SK-N-SH (cell line): Measurements from ENCODE around the gene PDGFC. TPM values are rescaled to one million over a fixed set of nuclear protein-coding genes. Genes with fewer than 3 reads are reported as not detected.
A peak's percentile ranks its signal among the peaks of the same experiment; 100 is the strongest.

ENCODE experiments used
- CTCF ChIA-PET: fragments of 300-600, 350-600 bp; formaldehyde crosslinking; extraction: SDS; loops from one replicate; lab custom pipeline; 2021; lab: Yijun Ruan, JAX
- POLR2A ChIA-PET: fragments of 350-600 bp; sonication (Branson Sonifier 250); formaldehyde crosslinking; extraction: SDS; loops from one replicate; lab custom pipeline; 2020; ENCODE audit warnings: antibody characterized with exemption, inconsistent platforms; lab: Yijun Ruan, JAX
- DNase-seq: peaks from one replicate; pipeline ENCODE4 v3.0.0; 2012
- H2AFZ ChIP-seq: fragments of 200-600 bp; sonication (generic); 2 replicates; pipeline ENCODE4 v1.8.1; 2016; ENCODE audit warnings: antibody characterized with exemption, mild to moderate bottlenecking, low read depth
- H3F3A ChIP-seq: fragments of 200-600 bp; sonication (generic); replicated peaks from 2 replicates; pipeline ENCODE3; 2016; ENCODE audit warnings: antibody characterized with exemption, mild to moderate bottlenecking; ENCODE audit not compliant: insufficient read depth
- H3K27ac ChIP-seq, 2 experiments: fragments of 200-500 bp in 1 of 2; fragments of 200-600 bp in 1 of 2; sonication (Bioruptor generic) in 1 of 2; sonication (generic), shearing (Covaris generic) in 1 of 2; 2 replicates each; pipeline versions ENCODE4 v1.5.1 to v1.6.1; 2014 to 2016; ENCODE audit warnings: low read depth in 2 of 2, inconsistent platforms in 1 of 2, low read length in 1 of 2, mild to moderate bottlenecking in 1 of 2, mixed read lengths in 1 of 2
- H3K27me3 ChIP-seq: fragments of 200-600 bp; sonication (generic), shearing (Covaris generic); 2 replicates; pipeline ENCODE4 v1.6.1; 2016; ENCODE audit warnings: mixed run types; ENCODE audit not compliant: insufficient read depth
- H3K36me3 ChIP-seq, 2 experiments: fragments of 200-500 bp in 1 of 2; fragments of 200-600 bp in 1 of 2; sonication (Bioruptor generic) in 1 of 2; sonication (generic) in 1 of 2; replicated peaks in 1 of 2; 2 replicates each; pipeline versions ENCODE3 to v1.5.1; 2014 to 2016; ENCODE audit warnings: low read length in 1 of 2, mild to moderate bottlenecking in 1 of 2; ENCODE audit not compliant: insufficient read depth in 2 of 2, control insufficient read depth in 1 of 2
- H3K4me1 ChIP-seq, 2 experiments: fragments of 200-500 bp in 1 of 2; fragments of 200-600 bp in 1 of 2; sonication (Bioruptor generic) in 1 of 2; sonication (generic), shearing (Covaris generic) in 1 of 2; 2 replicates each; pipeline versions ENCODE4 v1.5.1 to v1.6.1; 2014 to 2016; ENCODE audit warnings: low read depth in 1 of 2, low read length in 1 of 2, mixed run types in 1 of 2; ENCODE audit not compliant: insufficient read depth in 2 of 2, control insufficient read depth in 1 of 2
- H3K4me2 ChIP-seq: fragments of 200-600 bp; sonication (generic), shearing (Covaris generic); 2 replicates; pipeline ENCODE4 v1.6.1; 2017; ENCODE audit warnings: mixed run types
- H3K4me3 ChIP-seq, 2 experiments: fragments of 200-500 bp in 1 of 2; fragments of 200-600 bp in 1 of 2; sonication (Bioruptor generic) in 1 of 2; sonication (generic), shearing (Covaris generic) in 1 of 2; 2 replicates each; pipeline versions ENCODE4 v1.5.1 to v1.8.1; 2014 to 2016; ENCODE audit warnings: low read depth in 2 of 2, inconsistent platforms in 1 of 2, low read length in 1 of 2, mild to moderate bottlenecking in 1 of 2, mixed read lengths in 1 of 2, moderate library complexity in 1 of 2
- H3K79me2 ChIP-seq: fragments of 200-600 bp; sonication (generic); 2 replicates; pipeline ENCODE4 v1.8.1; 2017; ENCODE audit warnings: mild to moderate bottlenecking; ENCODE audit not compliant: insufficient read depth
- H3K9ac ChIP-seq: fragments of 200-600 bp; sonication (generic); 2 replicates; pipeline ENCODE4 v1.6.1; 2017; ENCODE audit warnings: mixed run types
- H3K9me2 ChIP-seq: fragments of 200-600 bp; sonication (generic); 2 replicates; pipeline ENCODE4 v1.6.1; 2017; ENCODE audit warnings: mixed run types
- H3K9me3 ChIP-seq: fragments of 200-600 bp; sonication (generic); 2 replicates; pipeline ENCODE4 v1.6.1; 2017; ENCODE audit warnings: mixed run types, mild to moderate bottlenecking, moderate library complexity
- H4K20me1 ChIP-seq: fragments of 200-600 bp; sonication (generic); 2 replicates; pipeline ENCODE4 v1.6.1; 2017; ENCODE audit warnings: mild to moderate bottlenecking, mixed run types; ENCODE audit not compliant: insufficient read depth
- EP300 ChIP-seq, 2 experiments: IDR thresholded peaks; 2 replicates each; pipeline versions ENCODE4 v1.4.0 to v1.6.1; 2012; ENCODE audit warnings: borderline replicate concordance in 1 of 2, low read depth in 1 of 2, low read length in 1 of 2
- EZH2phosphoT487 ChIP-seq: fragments of 200-600 bp; sonication (generic); IDR thresholded peaks from 2 replicates; pipeline ENCODE4 v1.6.1; 2017; ENCODE audit warnings: low read depth, mixed run types, mild to moderate bottlenecking, antibody characterized with exemption, moderate library complexity, borderline replicate concordance
- FOSL2 ChIP-seq: IDR thresholded peaks from 2 replicates; pipeline ENCODE4 v1.4.0; 2012; ENCODE audit warnings: low read depth, mild to moderate bottlenecking, moderate library complexity, borderline replicate concordance
- FOXJ3 ChIP-seq: sonication (generic); formaldehyde crosslinking; IDR thresholded peaks from 2 replicates; pipeline ENCODE4 v1.5.1; 2020; ENCODE audit warnings: mild to moderate bottlenecking, missing genetic modification reagents
- GATA2 ChIP-seq: sonication (generic); formaldehyde crosslinking; IDR thresholded peaks from 2 replicates; pipeline ENCODE4 v1.5.0; 2020; ENCODE audit warnings: mild to moderate bottlenecking, missing genetic modification reagents
- MEF2A ChIP-seq: IDR thresholded peaks from 2 replicates; pipeline ENCODE4 v1.4.0; 2012; ENCODE audit warnings: low read depth, borderline replicate concordance
- NFIC ChIP-seq: IDR thresholded peaks from 2 replicates; pipeline ENCODE4 v1.4.0; 2012; ENCODE audit warnings: borderline replicate concordance
- NRF1 ChIP-seq: IDR thresholded peaks from 2 replicates; pipeline ENCODE4 v1.6.1; 2012; ENCODE audit warnings: low read depth, mild to moderate bottlenecking, low read length
- POLR2AphosphoS5 ChIP-seq: IDR thresholded peaks from 2 replicates; pipeline ENCODE4 v1.6.1; 2012; ENCODE audit warnings: low read depth, low read length
- RAD21 ChIP-seq: IDR thresholded peaks from 2 replicates; pipeline ENCODE4 v1.6.1; 2012; ENCODE audit warnings: mild to moderate bottlenecking, low read length
- RCOR1 ChIP-seq: fragments of 150-350 bp; IDR thresholded peaks from 2 replicates; pipeline ENCODE4 v1.6.1; 2017; ENCODE audit warnings: antibody characterized with exemption, low read length
- RXRA ChIP-seq: IDR thresholded peaks from 2 replicates; pipeline ENCODE4 v1.4.0; 2012; ENCODE audit warnings: low read depth, mild to moderate bottlenecking, borderline replicate concordance
- SMC3 ChIP-seq: IDR thresholded peaks from 2 replicates; pipeline ENCODE4 v1.6.1; 2012; ENCODE audit warnings: low read depth, low read length, improper control_type of control experiment
- TCF12 ChIP-seq: IDR thresholded peaks from 2 replicates; pipeline ENCODE4 v1.4.0; 2012
- TEAD4 ChIP-seq: IDR thresholded peaks from 2 replicates; pipeline ENCODE4 v1.4.0; 2012; ENCODE audit warnings: mild to moderate bottlenecking, borderline replicate concordance; ENCODE audit not compliant: insufficient read depth
- WGBS: methylation state at CpG from one replicate; pipeline ENCODE4 v1.1.6; 2017; ENCODE audit warnings: low lambda C conversion rate; 5-methylcytosine and 5-hydroxymethylcytosine counted together
- polyA plus RNA-seq, 3 experiments: library from polyadenylated mRNA; depleted of rRNA; stranded (reverse); fragments of >200 nt; gene quantifications; 2 replicates each; pipeline ENCODE4 v1.2.3, GENCODE V29; 2012
- TF ChIP-seq, protein P1 (sequence below): IDR thresholded peaks from 2 replicates; pipeline ENCODE4; 2012
- TF ChIP-seq, protein P2 (sequence below): fragments of 200-600 bp; sonication (generic); IDR thresholded peaks from 2 replicates; pipeline ENCODE4 v1.6.1; 2017; ENCODE audit warnings: antibody characterized with exemption, mild to moderate bottlenecking, moderate library complexity
- TF ChIP-seq, protein P3 (sequence below): IDR thresholded peaks from 2 replicates; pipeline ENCODE4 v1.4.0; 2012; ENCODE audit warnings: low read depth, borderline replicate concordance
- TF ChIP-seq, protein P4 (sequence below): fragments of 150-350 bp; IDR thresholded peaks from 2 replicates; pipeline ENCODE4 v1.6.1; 2016; ENCODE audit warnings: mild to moderate bottlenecking, low read depth, low read length
- TF ChIP-seq, protein P5 (sequence below): IDR thresholded peaks from 2 replicates; pipeline ENCODE4 v1.4.0; 2012; ENCODE audit warnings: low read depth

PDGFC gene
- polyA plus RNA-seq, 1 of the 3 experiments (the other 2 are of a cell fraction) = 29.8 TPM

DNA sequence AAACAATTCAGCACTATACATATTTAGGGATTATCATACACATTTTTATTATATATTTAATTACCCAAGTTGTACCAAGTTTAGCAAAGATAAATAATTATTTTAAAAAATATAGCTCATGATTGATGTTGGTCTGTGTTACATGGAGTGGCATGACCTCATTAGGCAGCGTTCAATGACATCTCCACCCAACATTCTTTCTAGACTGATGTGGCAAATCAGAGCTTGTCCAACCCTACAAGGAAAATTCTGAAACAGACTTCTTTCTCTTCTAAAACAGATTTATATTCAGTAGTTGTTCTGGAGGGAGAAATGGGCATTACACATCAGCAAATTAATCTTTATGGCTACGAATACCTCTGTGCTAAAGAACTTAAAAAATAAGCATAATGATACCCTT, 189.7 kb downstream of the PDGFC start:
- no peaks in the 10 kb centered on the region for H4K20me1 ChIP-seq
- peak overlapping the region in 1 of 2 experiments; percentile 32; a peak in 1 of 4 replicates for H3K27ac ChIP-seq
- CTCF ChIA-PET = no interaction called here
- no peaks in the 10 kb centered on the region for H3K27me3 ChIP-seq
- no peak overlapping the region for H3K4me3 ChIP-seq
- no peak overlapping the region for H3K9ac ChIP-seq
- H3K9me2 ChIP-seq = no peaks in the 10 kb centered on the region
- H3K79me2 ChIP-seq = peaks cover 72% of the 10 kb centered on the region
- 0 out of 4 replicates have a peak, but pooled peaks of 1 of the 2 experiments have one; percentile 23 for TF ChIP-seq EP300 (IDR thresholded peaks at IDR 0.05; ENCODE audit: borderline replicate concordance in 1 of 2, low read depth in 1 of 2, low read length in 1 of 2)
- TF ChIP-seq TCF12 = 0 out of 2 replicates have a peak, but pooled peaks have one; percentile 7
- TF ChIP-seq, protein P1, sequence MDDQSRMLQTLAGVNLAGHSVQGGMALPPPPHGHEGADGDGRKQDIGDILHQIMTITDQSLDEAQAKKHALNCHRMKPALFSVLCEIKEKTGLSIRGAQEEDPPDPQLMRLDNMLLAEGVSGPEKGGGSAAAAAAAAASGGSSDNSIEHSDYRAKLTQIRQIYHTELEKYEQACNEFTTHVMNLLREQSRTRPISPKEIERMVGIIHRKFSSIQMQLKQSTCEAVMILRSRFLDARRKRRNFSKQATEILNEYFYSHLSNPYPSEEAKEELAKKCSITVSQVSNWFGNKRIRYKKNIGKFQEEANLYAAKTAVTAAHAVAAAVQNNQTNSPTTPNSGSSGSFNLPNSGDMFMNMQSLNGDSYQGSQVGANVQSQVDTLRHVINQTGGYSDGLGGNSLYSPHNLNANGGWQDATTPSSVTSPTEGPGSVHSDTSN = peak; percentile 47
- no peak for TF ChIP-seq GATA2
- H2AFZ ChIP-seq = no peak overlapping the region
- peaks cover 0 to 37% of the 10 kb centered on the region in 2 experiments for H3K36me3 ChIP-seq
- POLR2A ChIA-PET = no interaction called here
- WGBS = 59% methylated on average over 2 of the region's 2 CpGs
- DNase-seq = no peak
- peaks cover 27% of the 10 kb centered on the region for H3F3A ChIP-seq
- H3K9me3 ChIP-seq = no peaks in the 10 kb centered on the region
- peaks cover 0 to 30% of the 10 kb centered on the region in 2 experiments; a peak in 3 of 4 replicates for H3K4me1 ChIP-seq
- no peak overlapping the region for H3K4me2 ChIP-seq

DNA sequence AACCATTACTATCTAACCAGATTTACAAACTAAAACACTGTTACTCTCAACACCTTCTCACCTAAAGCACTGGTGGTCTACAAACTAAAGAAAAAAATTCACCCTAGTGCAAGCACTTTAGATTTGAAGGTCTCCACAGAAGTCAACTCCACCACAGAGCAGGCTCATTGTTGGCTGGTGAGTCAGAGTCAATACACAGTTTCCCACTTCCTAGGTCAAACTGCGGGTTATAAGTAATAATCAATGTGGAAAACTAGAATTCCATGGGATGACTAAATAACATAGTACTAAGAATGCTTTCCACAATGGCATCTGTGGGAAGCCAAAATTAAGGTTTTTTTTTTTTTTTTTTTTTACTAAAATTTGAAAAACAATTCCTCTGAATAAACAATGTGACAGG, 191.8 kb downstream of the PDGFC start:
- H2AFZ ChIP-seq = no peak overlapping the region
- no peaks in the 10 kb centered on the region for H3K9me2 ChIP-seq
- peaks cover 76% of the 10 kb centered on the region for H3K79me2 ChIP-seq
- H4K20me1 ChIP-seq = no peaks in the 10 kb centered on the region
- peaks cover 0 to 27% of the 10 kb centered on the region in 2 experiments for H3K36me3 ChIP-seq
- no peaks in the 10 kb centered on the region for H3K9me3 ChIP-seq
- 66% methylated on average over 1 of the region's 1 CpG for WGBS
- DNase-seq = no peak
- peaks cover 0 to 45% of the 10 kb centered on the region in 2 experiments; a peak in 3 of 4 replicates for H3K4me1 ChIP-seq
- no peaks in the 10 kb centered on the region for H3K27me3 ChIP-seq
- H3K9ac ChIP-seq = no peak overlapping the region
- no peak overlapping the region for H3K4me3 ChIP-seq
- CTCF ChIA-PET = no interaction called here
- H3K27ac ChIP-seq = peak overlapping the region in 1 of 2 experiments; percentile 75; a peak in 3 of 4 replicates
- POLR2A ChIA-PET = no interaction called here
- H3K4me2 ChIP-seq = peak overlapping the region; percentile 6; the same call in 1 of the 2 replicates
- H3F3A ChIP-seq = peaks cover 34% of the 10 kb centered on the region
- TF ChIP-seq POLR2AphosphoS5 (no peak), GATA2 (no peak), NRF1 (no peak), RCOR1 (no peak), EZH2phosphoT487 (no peak), RAD21 (no peak), FOXJ3 (CRISPR knock-in tag) (no peak), MEF2A (no peak), RXRA (peak; percentile 61; the same call in 1 of the 2 replicates), EP300 (IDR thresholded peaks at IDR 0.05; ENCODE audit: borderline replicate concordance in 1 of 2, low read depth in 1 of 2, low read length in 1 of 2) (peak in 1 of 2 experiments; percentile 72; a peak in 1 of 4 replicates), FOSL2 (peak; percentile 48; the same call in 1 of the 2 replicates), NFIC (peak; percentile 31), TCF12 (peak; percentile 41), TEAD4 (peak; percentile 53; the same call in 1 of the 2 replicates), SMC3 (no peak)
- TF ChIP-seq, protein P2, sequence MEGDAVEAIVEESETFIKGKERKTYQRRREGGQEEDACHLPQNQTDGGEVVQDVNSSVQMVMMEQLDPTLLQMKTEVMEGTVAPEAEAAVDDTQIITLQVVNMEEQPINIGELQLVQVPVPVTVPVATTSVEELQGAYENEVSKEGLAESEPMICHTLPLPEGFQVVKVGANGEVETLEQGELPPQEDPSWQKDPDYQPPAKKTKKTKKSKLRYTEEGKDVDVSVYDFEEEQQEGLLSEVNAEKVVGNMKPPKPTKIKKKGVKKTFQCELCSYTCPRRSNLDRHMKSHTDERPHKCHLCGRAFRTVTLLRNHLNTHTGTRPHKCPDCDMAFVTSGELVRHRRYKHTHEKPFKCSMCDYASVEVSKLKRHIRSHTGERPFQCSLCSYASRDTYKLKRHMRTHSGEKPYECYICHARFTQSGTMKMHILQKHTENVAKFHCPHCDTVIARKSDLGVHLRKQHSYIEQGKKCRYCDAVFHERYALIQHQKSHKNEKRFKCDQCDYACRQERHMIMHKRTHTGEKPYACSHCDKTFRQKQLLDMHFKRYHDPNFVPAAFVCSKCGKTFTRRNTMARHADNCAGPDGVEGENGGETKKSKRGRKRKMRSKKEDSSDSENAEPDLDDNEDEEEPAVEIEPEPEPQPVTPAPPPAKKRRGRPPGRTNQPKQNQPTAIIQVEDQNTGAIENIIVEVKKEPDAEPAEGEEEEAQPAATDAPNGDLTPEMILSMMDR = no peak
- TF ChIP-seq, protein P3, sequence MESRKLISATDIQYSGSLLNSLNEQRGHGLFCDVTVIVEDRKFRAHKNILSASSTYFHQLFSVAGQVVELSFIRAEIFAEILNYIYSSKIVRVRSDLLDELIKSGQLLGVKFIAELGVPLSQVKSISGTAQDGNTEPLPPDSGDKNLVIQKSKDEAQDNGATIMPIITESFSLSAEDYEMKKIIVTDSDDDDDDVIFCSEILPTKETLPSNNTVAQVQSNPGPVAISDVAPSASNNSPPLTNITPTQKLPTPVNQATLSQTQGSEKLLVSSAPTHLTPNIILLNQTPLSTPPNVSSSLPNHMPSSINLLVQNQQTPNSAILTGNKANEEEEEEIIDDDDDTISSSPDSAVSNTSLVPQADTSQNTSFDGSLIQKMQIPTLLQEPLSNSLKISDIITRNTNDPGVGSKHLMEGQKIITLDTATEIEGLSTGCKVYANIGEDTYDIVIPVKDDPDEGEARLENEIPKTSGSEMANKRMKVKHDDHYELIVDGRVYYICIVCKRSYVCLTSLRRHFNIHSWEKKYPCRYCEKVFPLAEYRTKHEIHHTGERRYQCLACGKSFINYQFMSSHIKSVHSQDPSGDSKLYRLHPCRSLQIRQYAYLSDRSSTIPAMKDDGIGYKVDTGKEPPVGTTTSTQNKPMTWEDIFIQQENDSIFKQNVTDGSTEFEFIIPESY = no peak
- TF ChIP-seq, protein P4, sequence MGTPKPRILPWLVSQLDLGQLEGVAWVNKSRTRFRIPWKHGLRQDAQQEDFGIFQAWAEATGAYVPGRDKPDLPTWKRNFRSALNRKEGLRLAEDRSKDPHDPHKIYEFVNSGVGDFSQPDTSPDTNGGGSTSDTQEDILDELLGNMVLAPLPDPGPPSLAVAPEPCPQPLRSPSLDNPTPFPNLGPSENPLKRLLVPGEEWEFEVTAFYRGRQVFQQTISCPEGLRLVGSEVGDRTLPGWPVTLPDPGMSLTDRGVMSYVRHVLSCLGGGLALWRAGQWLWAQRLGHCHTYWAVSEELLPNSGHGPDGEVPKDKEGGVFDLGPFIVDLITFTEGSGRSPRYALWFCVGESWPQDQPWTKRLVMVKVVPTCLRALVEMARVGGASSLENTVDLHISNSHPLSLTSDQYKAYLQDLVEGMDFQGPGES = no peak
- TF ChIP-seq, protein P5, sequence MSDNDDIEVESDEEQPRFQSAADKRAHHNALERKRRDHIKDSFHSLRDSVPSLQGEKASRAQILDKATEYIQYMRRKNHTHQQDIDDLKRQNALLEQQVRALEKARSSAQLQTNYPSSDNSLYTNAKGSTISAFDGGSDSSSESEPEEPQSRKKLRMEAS = no peak
